Aorta (tissue), 5 donors: Measurements from ENCODE around the gene MARK2. TPM values are rescaled to one million over a fixed set of nuclear protein-coding genes. Genes with fewer than 3 reads are reported as not detected.

Experiments
- ATAC-seq: fragments of 200-7000 bp; cut with Tn5 transposase; one replicate; pipeline ENCODE4 v1.9.1; 2022; ENCODE audit warnings: moderate library complexity; ENCODE audit not compliant: low FRiP score
- DNase-seq, 2 donors: peaks; one replicate each; pipeline ENCODE4 v3.0.0-alpha.2; 2020
- H3K27ac ChIP-seq, 2 donors: one replicate each; pipeline ENCODE4 v1.5.1; 2013; ENCODE audit warnings: low read length in 2 of 2, mild to moderate bottlenecking in 2 of 2, moderate library complexity in 2 of 2, control low read depth in 1 of 2, inconsistent platforms in 1 of 2, low read depth in 1 of 2
- H3K27me3 ChIP-seq, 2 donors: one replicate each; pipeline ENCODE4 v1.6.1; 2013; ENCODE audit warnings: control low read depth in 1 of 2, low read length in 1 of 2, mild to moderate bottlenecking in 1 of 2, moderate library complexity in 1 of 2; ENCODE audit not compliant: insufficient read depth in 2 of 2, control insufficient read depth in 1 of 2
- H3K36me3 ChIP-seq, 2 donors: one replicate each; pipeline ENCODE4 v1.6.1; 2013; ENCODE audit warnings: control low read depth in 1 of 2, low read length in 1 of 2, mild to moderate bottlenecking in 1 of 2; ENCODE audit not compliant: insufficient read depth in 2 of 2, control insufficient read depth in 1 of 2
- H3K4me1 ChIP-seq, 2 donors: one replicate each; pipeline ENCODE4 v1.6.1; 2013; ENCODE audit warnings: low read length in 2 of 2, control low read depth in 1 of 2, mild to moderate bottlenecking in 1 of 2, moderate library complexity in 1 of 2; ENCODE audit not compliant: insufficient read depth in 2 of 2, control insufficient read depth in 1 of 2
- H3K4me3 ChIP-seq, 2 donors: one replicate each; pipeline ENCODE4 v1.5.1; 2013; ENCODE audit warnings: low read length in 2 of 2, control low read depth in 1 of 2, mild to moderate bottlenecking in 1 of 2
- H3K9me3 ChIP-seq: one replicate; pipeline ENCODE4 v1.6.1; 2013; ENCODE audit warnings: mild to moderate bottlenecking, low read length; ENCODE audit not compliant: control insufficient read depth
- WGBS, 2 donors: extraction: QIAGEN DNeasy Blood & Tissue Kit; methylation state at CpG; one replicate each; pipeline ENCODE4 v1.1.7; 2013; 5-methylcytosine and 5-hydroxymethylcytosine counted together
- intact Hi-C, 2 donors: fragments of 100-400 bp; cut with DNase I; formaldehyde crosslinking; loops; one replicate each; pipeline versions ENCODE4 v1.14.2 to v1.15.0; 2022
- polyA plus RNA-seq, 2 donors: library from polyadenylated mRNA; stranded (reverse); fragments of 200-250 nt; gene quantifications; one replicate each; pipeline ENCODE4 v1.2.3, GENCODE V29; 2013
- total RNA-seq, 2 donors: library from RNA; stranded (reverse); fragmentation: NEBNext Ultra II Directional; extraction: Animal tissue kit (Norgen Biotek cat#: 25700); gene quantifications; one replicate each; pipeline ENCODE4 v1.2.1, GENCODE V29; 2021
- donor health status: healthy with polysubstance abuse.
- donor health status: Bipolar disorder and iron deficiency.
- donor health status: DM: no; HTN: no; CAD: no.
- donor health status: DM: no; HTN: no; CAD: no.
- donor health status: DM: yes; HTN: yes; CAD: no.

MARK2 gene
- total and polyA plus RNA-seq, 4 donors = 8.1 to 32.5 (median 18.9) TPM

GRCh38 chr11:63914896-63915691, 76.2 kb downstream of the MARK2 start:
- no peak overlapping the region for H3K4me3 ChIP-seq
- no peaks in the 10 kb centered on the region for H3K36me3 ChIP-seq
- no peaks in the 10 kb centered on the region for H3K4me1 ChIP-seq
- ATAC-seq (no peak), DNase-seq (peak in 1 of 2 donors; percentile 77)
- H3K9me3 ChIP-seq = no peaks in the 10 kb centered on the region
- no peaks in the 10 kb centered on the region for H3K27me3 ChIP-seq
- intact Hi-C loops = loop anchor here in 1 of 2 donors (5.0 kb wide), 1 partner anchor 43 kb away; no protein-coding TSS in a partner anchor
- no peak overlapping the region for H3K27ac ChIP-seq
- WGBS, 2 donors = 38 to 47% methylated on average over 15 to 20 of the region's 20 CpGs

- intact Hi-C loops = loop anchor here in 1 of 2 donors (5.0 kb wide), 1 partner anchor 44 kb away; no protein-coding TSS in a partner anchor
Measured at GRCh38 chr11:63915961-63916836, 77.3 kb downstream of the MARK2 start.

GRCh38 chr11:63916837-63917691, 78.2 kb downstream of the MARK2 start, which contains the start of gene RCOR2:
Gene RCOR2 (minus strand): TSS chr11:63917164. CDS start chr11:63916456, 708 bp downstream.
- intact Hi-C loops = loop anchor here in 1 of 2 donors (5.0 kb wide), 1 partner anchor 45 kb away; no protein-coding TSS in a partner anchor
- DNase-seq = peak; percentile 88 to 92
- Histone ChIP-seq H3K4me3 (peak within 1 kb of the TSS; percentile 36 to 46), H3K27me3 (no peaks in the 10 kb centered on the region), H3K36me3 (no peaks in the 10 kb centered on the region), H3K27ac (peak within 1 kb of the TSS; percentile 23 to 89), H3K9me3 (no peaks in the 10 kb centered on the region), H3K4me1 (no peaks in the 10 kb centered on the region)
- ATAC-seq = peak; percentile 51
- 0 to 1% methylated on average over 36 to 85 of the region's 85 CpGs for WGBS, 2 donors

More at GRCh38 chr11:63915961-63916836, 77.3 kb downstream of the MARK2 start:
- DNase-seq (peak in 1 of 2 donors; percentile 88), ATAC-seq (no peak)
- no peaks in the 10 kb centered on the region for H3K27me3 ChIP-seq
- no peaks in the 10 kb centered on the region for H3K9me3 ChIP-seq
- 2% methylated on average over 53 to 56 of the region's 56 CpGs for WGBS, 2 donors
- H3K4me3 ChIP-seq = peak overlapping the region; percentile 3 to 36
- H3K36me3 ChIP-seq = no peaks in the 10 kb centered on the region
- no peak overlapping the region for H3K27ac ChIP-seq
- H3K4me1 ChIP-seq = no peaks in the 10 kb centered on the region

GRCh38 chr11:63917692-63918506, 79.0 kb downstream of the MARK2 start:
- intact Hi-C loops = loop anchor here in 1 of 2 donors (5.0 kb wide), 1 partner anchor 46 kb away; no protein-coding TSS in a partner anchor
- DNase-seq = peak; percentile 87 to 92
- Histone ChIP-seq H3K27ac (peak overlapping the region; percentile 32 to 89), H3K27me3 (no peaks in the 10 kb centered on the region), H3K9me3 (no peaks in the 10 kb centered on the region), H3K4me1 (no peaks in the 10 kb centered on the region), H3K36me3 (no peaks in the 10 kb centered on the region), H3K4me3 (peak overlapping the region; percentile 19 to 46)
- 0 to 1% methylated on average over 34 to 50 of the region's 50 CpGs for WGBS, 2 donors
- peak; percentile 57 for ATAC-seq

GRCh38 chr11:63918507-63919191, 79.7 kb downstream of the MARK2 start:
- 18 to 25% methylated on average over 8 to 9 of the region's 9 CpGs for WGBS, 2 donors
- intact Hi-C loops = loop anchor here in 1 of 2 donors (5.0 kb wide), 1 partner anchor 46 kb away; no protein-coding TSS in a partner anchor

GRCh38 chr11:63919267-63920125, 80.6 kb downstream of the MARK2 start:
- ATAC-seq (no peak), DNase-seq (no peak)
- peak overlapping the region in 1 of 2 donors; percentile 12 for H3K4me3 ChIP-seq
- WGBS, 2 donors = 2 to 4% methylated on average over 28 to 41 of the region's 41 CpGs
- H3K9me3 ChIP-seq = no peaks in the 10 kb centered on the region
- intact Hi-C loops = loop anchor here in 1 of 2 donors (5.0 kb wide), 1 partner anchor 47 kb away; no protein-coding TSS in a partner anchor
- H3K27me3 ChIP-seq = no peaks in the 10 kb centered on the region
- H3K4me1 ChIP-seq = no peaks in the 10 kb centered on the region
- no peaks in the 10 kb centered on the region for H3K36me3 ChIP-seq
- peak overlapping the region; percentile 14 to 85 for H3K27ac ChIP-seq

More at GRCh38 chr11:63918507-63919191, 79.7 kb downstream of the MARK2 start:
- no peaks in the 10 kb centered on the region for H3K36me3 ChIP-seq
- no peaks in the 10 kb centered on the region for H3K9me3 ChIP-seq
- H3K27me3 ChIP-seq = no peaks in the 10 kb centered on the region
- H3K4me3 ChIP-seq = no peak overlapping the region
- peak overlapping the region; percentile 32 to 85 for H3K27ac ChIP-seq
- ATAC-seq (no peak), DNase-seq (no peak)
- H3K4me1 ChIP-seq = no peaks in the 10 kb centered on the region
